NCI-H1417 treated with DMSO at 0.1 percent for 48 hours (cell line): ENCODE results near the gene HTR1A.

ENCODE experiments used
- DNase-seq: peaks from one replicate; lab custom pipeline; 2025; lab: John Stamatoyannopoulos, UW

HTR1A gene

GRCh38 chr5:63962279-63962678 is at the start of gene HTR1A:
Gene HTR1A, minus strand, starts transcription at chr5:63962445. Its CDS starts 726 bp downstream, at chr5:63961719.
- no peak for DNase-seq

- no peak for DNase-seq
Measured at GRCh38 chr5:64003966-64004365, 41.7 kb upstream of the HTR1A start.

- DNase-seq: no peak
Measured at GRCh38 chr5:64000096-64000495, 37.9 kb upstream of the HTR1A start.

GRCh38 chr5:63987053-63987452 is 24.8 kb upstream of the HTR1A start:
- no peak for DNase-seq

GRCh38 chr5:63981864-63982263 is 19.6 kb upstream of the HTR1A start:
- no peak for DNase-seq

- DNase-seq: no peak
Measured at GRCh38 chr5:63963926-63964325, 1.7 kb upstream of the HTR1A start.

GRCh38 chr5:63963080-63963735 is 963 bp upstream of the HTR1A start:
- DNase-seq: no peak

- DNase-seq: no peak
Measured at GRCh38 chr5:63961598-63962161, 565 bp downstream of the HTR1A start.

- DNase-seq: no peak
Measured at GRCh38 chr5:63961125-63961597, 1.1 kb downstream of the HTR1A start.

GRCh38 chr5:63960646-63961045 is 1.6 kb downstream of the HTR1A start:
- no peak for DNase-seq

- DNase-seq: no peak
Measured at GRCh38 chr5:63959177-63959982, 2.9 kb downstream of the HTR1A start.

GRCh38 chr5:63958654-63959053 is 3.6 kb downstream of the HTR1A start:
- DNase-seq: no peak

- no peak for DNase-seq
Measured at GRCh38 chr5:63957617-63958016, 4.6 kb downstream of the HTR1A start.

GRCh38 chr5:63953217-63953616 is 9.0 kb downstream of the HTR1A start:
- DNase-seq: no peak

GRCh38 chr5:63935103-63935502 is 27.1 kb downstream of the HTR1A start:
- no peak for DNase-seq

- no peak for DNase-seq
Measured at GRCh38 chr5:63931836-63932235, 30.4 kb downstream of the HTR1A start.

- no peak for DNase-seq
Measured at GRCh38 chr5:63928451-63928850, 33.8 kb downstream of the HTR1A start.

- DNase-seq: peak; percentile 26
Measured at GRCh38 chr5:63923914-63924313, 38.3 kb downstream of the HTR1A start.

- DNase-seq: no peak
Measured at GRCh38 chr5:63919763-63920478, 42.3 kb downstream of the HTR1A start.

GRCh38 chr5:63916786-63917185 is 45.5 kb downstream of the HTR1A start:
- no peak for DNase-seq

- no peak for DNase-seq
Measured at GRCh38 chr5:63911871-63912270, 50.4 kb downstream of the HTR1A start.
